Naive thymus-derived CD4-positive, alpha-beta T cell (primary cell): Measurements from ENCODE around the gene MAP6. TPM values are rescaled to one million over a fixed set of nuclear protein-coding genes. Genes with fewer than 3 reads are reported as not detected.
A peak's percentile ranks its signal among the peaks of the same experiment; 100 is the strongest.

Experiments used
- ATAC-seq: fragments of 150-1000 bp; cut with Tn5 transposase; 2 replicates; pipeline ENCODE4 v1.10.0; 2021; ENCODE audit warnings: mild to moderate bottlenecking, moderate library complexity
- CTCF ChIA-PET: fragments of 350-600 bp; sonication (Branson Sonifier 250); formaldehyde crosslinking; loops from one replicate; lab custom pipeline; 2021; ENCODE audit warnings: antibody characterized with exemption; lab: Charles Lee
- POLR2A ChIA-PET: fragments of 350-600 bp; sonication (Branson Sonifier 250); formaldehyde crosslinking; loops from one replicate; lab custom pipeline; 2021; ENCODE audit warnings: antibody characterized with exemption, inconsistent platforms; lab: Charles Lee
- DNase-seq, 9 donors: peaks; one replicate each; pipeline versions ENCODE4 v3.0.0 to v3.0.0-alpha.2; 2020 to 2022; ENCODE audit warnings: mixed read lengths in 1 of 9
- H3K27ac ChIP-seq: one replicate; pipeline ENCODE4 v1.7.0; 2013; ENCODE audit warnings: mild to moderate bottlenecking, low read depth, low read length, moderate library complexity
- H3K27me3 ChIP-seq, 2 donors: one replicate each; pipeline ENCODE4 v1.7.0; 2013; ENCODE audit warnings: low read length in 2 of 2, mild to moderate bottlenecking in 2 of 2, moderate library complexity in 2 of 2; ENCODE audit not compliant: control insufficient read depth in 2 of 2, insufficient read depth in 2 of 2
- H3K36me3 ChIP-seq, 3 experiments: 1 replicate in 2 of 3; 2 replicates in 1 of 3; pipeline ENCODE4 v1.7.0; 2013; ENCODE audit warnings: low read length in 3 of 3, mild to moderate bottlenecking in 3 of 3, moderate library complexity in 1 of 3; ENCODE audit not compliant: insufficient read depth in 3 of 3, control insufficient read depth in 2 of 3
- H3K4me1 ChIP-seq, 2 donors: one replicate each; pipeline ENCODE4 v1.7.0; 2013; ENCODE audit warnings: low read length in 2 of 2, mild to moderate bottlenecking in 2 of 2, moderate library complexity in 1 of 2; ENCODE audit not compliant: control insufficient read depth in 2 of 2, insufficient read depth in 2 of 2
- H3K4me3 ChIP-seq: 2 replicates; pipeline ENCODE4 v1.7.0; 2013; ENCODE audit warnings: mild to moderate bottlenecking, low read length
- H3K9me3 ChIP-seq, 3 experiments: 1 replicate in 2 of 3; 2 replicates in 1 of 3; pipeline ENCODE4 v1.7.0; 2013; ENCODE audit warnings: low read length in 3 of 3; ENCODE audit not compliant: control insufficient read depth in 2 of 3
- H3K27ac Mint-ChIP-seq, 9 donors: one replicate each; pipeline ENCODE4 v1.8.0; 2020 to 2022; ENCODE audit warnings: mixed read lengths in 9 of 9, mild to moderate bottlenecking in 8 of 9, moderate library complexity in 5 of 9, inconsistent platforms in 2 of 9
- H3K27me3 Mint-ChIP-seq, 5 donors: one replicate each; pipeline ENCODE4 v1.8.0; 2021 to 2022; ENCODE audit warnings: mixed read lengths in 5 of 5, mild to moderate bottlenecking in 1 of 5
- H3K36me3 Mint-ChIP-seq, 5 donors: one replicate each; pipeline ENCODE4 v1.8.0; 2020 to 2022; ENCODE audit warnings: mixed read lengths in 5 of 5, mild to moderate bottlenecking in 3 of 5, inconsistent platforms in 1 of 5
- H3K4me1 Mint-ChIP-seq, 7 donors: one replicate each; pipeline ENCODE4 v1.8.0; 2020 to 2022; ENCODE audit warnings: mixed read lengths in 7 of 7, mild to moderate bottlenecking in 3 of 7, inconsistent platforms in 1 of 7
- H3K4me3 Mint-ChIP-seq, 10 donors: one replicate each; pipeline ENCODE4 v1.8.0; 2020 to 2022; ENCODE audit warnings: mild to moderate bottlenecking in 10 of 10, mixed read lengths in 10 of 10, moderate library complexity in 6 of 10, inconsistent platforms in 2 of 10
- H3K9me3 Mint-ChIP-seq, 11 donors: one replicate each; pipeline ENCODE4 v1.8.0; 2020 to 2022; ENCODE audit warnings: mixed read lengths in 11 of 11, mild to moderate bottlenecking in 4 of 11, inconsistent platforms in 1 of 11, moderate library complexity in 1 of 11
- intact Hi-C, 2 donors: fragments of 100-400 bp; cut with micrococcal nuclease; formaldehyde crosslinking; loops; one replicate each; pipeline ENCODE4 v1.15.1; 2023
- polyA plus RNA-seq, 2 donors: library from polyadenylated mRNA; unstranded; fragments of 300-500 nt; fragmentation: Illumina TruSeq; gene quantifications; one replicate each; pipeline ENCODE4 v1.2.3, GENCODE V29; 2021
- total RNA-seq, 6 experiments: library from RNA in 5 of 6; stranded (reverse) in 5 of 6; gene quantifications; 1 replicate in 5 of 6; 2 replicates in 1 of 6; pipeline ENCODE4 v1.2.3 and lab custom pipeline; 2021 to 2026

Gene MAP6
- total and polyA plus RNA-seq, 7 experiments from 2014 or later: 2.7 TPM; not detected in 6

- DNase-seq (no peak), ATAC-seq (no peak)
- H3K27ac Mint-ChIP-seq: no peak overlapping the region
- H3K9me3 Mint-ChIP-seq: no peaks in the 10 kb centered on the region
- Histone ChIP-seq H3K27ac (no peak overlapping the region), H3K9me3 (no peaks in the 10 kb centered on the region), H3K36me3 (no peaks in the 10 kb centered on the region), H3K27me3 (no peaks in the 10 kb centered on the region), H3K4me1 (peaks cover 0 to 11% of the 10 kb centered on the region in 2 donors), H3K4me3 (no peak overlapping the region)
- CTCF ChIA-PET: interaction anchor here (0.6 to 0.7 kb wide), 2 partner anchors 763 to 1916 kb away, joined by 3 to 7 read pairs; no protein-coding TSS in a partner anchor
- H3K4me1 Mint-ChIP-seq: peaks cover 0 to 23% (median 0%) of the 10 kb centered on the region in 7 donors
- H3K4me3 Mint-ChIP-seq: no peak overlapping the region
- peaks cover 0 to 6% (median 3%) of the 10 kb centered on the region in 5 donors for H3K27me3 Mint-ChIP-seq
- H3K36me3 Mint-ChIP-seq: no peaks in the 10 kb centered on the region
- POLR2A ChIA-PET: no interaction called here
- intact Hi-C loops: no loop called here
Observed at GRCh38 chr11:75541193-75542087, 127.4 kb downstream of the MAP6 start.

GRCh38 chr11:75539459-75540334 is 129.1 kb downstream of the MAP6 start:
- H3K27me3 Mint-ChIP-seq: peaks cover 0 to 6% (median 0%) of the 10 kb centered on the region in 5 donors
- peak overlapping the region in 1 of 9 donors; percentile 36 for H3K27ac Mint-ChIP-seq
- no peak overlapping the region for H3K27ac ChIP-seq
- no peak overlapping the region for H3K4me3 Mint-ChIP-seq
- DNase-seq (no peak), ATAC-seq (no peak)
- POLR2A ChIA-PET: no interaction called here
- H3K4me1 Mint-ChIP-seq: peaks cover 0 to 36% (median 2%) of the 10 kb centered on the region in 7 donors
- H3K9me3 ChIP-seq: no peaks in the 10 kb centered on the region
- CTCF ChIA-PET: interaction anchor here (1.2 kb wide), 1 partner anchor 10 kb away, joined by 3 read pairs; no protein-coding TSS in a partner anchor
- H3K9me3 Mint-ChIP-seq: no peaks in the 10 kb centered on the region
- no peaks in the 10 kb centered on the region for H3K36me3 Mint-ChIP-seq
- peaks cover 0 to 11% of the 10 kb centered on the region in 2 donors for H3K4me1 ChIP-seq
- H3K36me3 ChIP-seq: no peaks in the 10 kb centered on the region
- no peaks in the 10 kb centered on the region for H3K27me3 ChIP-seq
- intact Hi-C loops: no loop called here
- H3K4me3 ChIP-seq: no peak overlapping the region

- intact Hi-C loops: no loop called here
- Mint-ChIP-seq H3K9me3 (no peaks in the 10 kb centered on the region), H3K36me3 (no peaks in the 10 kb centered on the region), H3K4me1 (peaks cover 0 to 46% (median 10%) of the 10 kb centered on the region in 7 donors), H3K4me3 (peak overlapping the region in 1 of 10 donors; percentile 12), H3K27me3 (peaks cover 0 to 6% (median 0%) of the 10 kb centered on the region in 5 donors), H3K27ac (peak overlapping the region in 3 of 9 donors; percentile 18 to 68 (median 49))
- CTCF ChIA-PET: interaction anchor here (1.2 kb wide), 1 partner anchor 11 kb away, joined by 3 read pairs; no protein-coding TSS in a partner anchor
- H3K27me3 ChIP-seq: no peaks in the 10 kb centered on the region
- DNase-seq (no peak), ATAC-seq (no peak)
- POLR2A ChIA-PET: no interaction called here
- no peak overlapping the region for H3K4me3 ChIP-seq
- H3K4me1 ChIP-seq: peaks cover 0 to 11% of the 10 kb centered on the region in 2 donors
- H3K9me3 ChIP-seq: no peaks in the 10 kb centered on the region
- H3K27ac ChIP-seq: no peak overlapping the region
- H3K36me3 ChIP-seq: no peaks in the 10 kb centered on the region
Observed at GRCh38 chr11:75538150-75538942, 130.5 kb downstream of the MAP6 start.

- CTCF ChIA-PET: no interaction called here
- peaks cover 0 to 46% (median 10%) of the 10 kb centered on the region in 7 donors for H3K4me1 Mint-ChIP-seq
- POLR2A ChIA-PET: no interaction called here
- Histone ChIP-seq H3K9me3 (no peaks in the 10 kb centered on the region), H3K27me3 (no peaks in the 10 kb centered on the region), H3K27ac (no peak overlapping the region), H3K4me1 (peaks cover 0 to 11% of the 10 kb centered on the region in 2 donors), H3K4me3 (no peak overlapping the region), H3K36me3 (no peaks in the 10 kb centered on the region)
- no peaks in the 10 kb centered on the region for H3K36me3 Mint-ChIP-seq
- H3K27me3 Mint-ChIP-seq: peaks cover 0 to 6% (median 0%) of the 10 kb centered on the region in 5 donors
- DNase-seq (no peak), ATAC-seq (no peak)
- H3K4me3 Mint-ChIP-seq: peak overlapping the region in 1 of 10 donors; percentile 2
- peak overlapping the region in 2 of 9 donors; percentile 7 to 48 for H3K27ac Mint-ChIP-seq
- intact Hi-C loops: no loop called here
- H3K9me3 Mint-ChIP-seq: no peaks in the 10 kb centered on the region
Observed at GRCh38 chr11:75537740-75538139, 131.1 kb downstream of the MAP6 start.

Other genes with a start within 250 kb of the MAP6 start
- gene KLHL35, start 235.8 kb downstream of the MAP6 start, total RNA-seq: 1 to 10 TPM in 3 of 5 experiments, under 1 TPM in 2; 0.60 to 1.4 (median 1.1) TPM
- gene KLHL35, start 235.8 kb downstream of the MAP6 start, polyA plus RNA-seq: under 1 TPM; 0.57 to 0.60 TPM
- gene GDPD5, start 143.1 kb downstream of the MAP6 start, total RNA-seq: 10 to 100 TPM; 18.0 to 50.3 (median 24.7) TPM
- 1 to 10 TPM; 3.9 to 7.1 TPM for gene GDPD5, start 143.1 kb downstream of the MAP6 start, polyA plus RNA-seq
- gene SERPINH1, start 106.8 kb downstream of the MAP6 start, total RNA-seq: 10 to 100 TPM in 3 of 5 experiments, 1 to 10 TPM in 2; 5.1 to 19.9 (median 13.2) TPM
- 1 to 10 TPM; 2.9 to 7.8 TPM for gene SERPINH1, start 106.8 kb downstream of the MAP6 start, polyA plus RNA-seq
- not detected for gene MOGAT2, start 48.8 kb upstream of the MAP6 start, total RNA-seq
- not detected for gene MOGAT2, start 48.8 kb upstream of the MAP6 start, polyA plus RNA-seq
- 1 to 10 TPM in 3 of 5 experiments, under 1 TPM in 2; 0.32 to 8.5 (median 1.4) TPM for gene DGAT2, start 99.7 kb upstream of the MAP6 start, total RNA-seq
- gene DGAT2, start 99.7 kb upstream of the MAP6 start, polyA plus RNA-seq: under 1 TPM; 0.30 to 0.58 TPM
- 10 to 100 TPM; 24.0 to 46.1 (median 25.4) TPM for gene UVRAG, start 146.2 kb upstream of the MAP6 start, total RNA-seq
- gene UVRAG, start 146.2 kb upstream of the MAP6 start, polyA plus RNA-seq: 10 to 100 TPM; 12.3 to 14.7 TPM